ENCODE measurements around the gene MCM3AP. TPM values are rescaled to one million over a fixed set of nuclear protein-coding genes. Genes with fewer than 3 reads are reported as not detected.

The MCM3AP gene
- total RNA-seq, 1 donor from 2014 or later, result 72.4 TPM

DNA sequence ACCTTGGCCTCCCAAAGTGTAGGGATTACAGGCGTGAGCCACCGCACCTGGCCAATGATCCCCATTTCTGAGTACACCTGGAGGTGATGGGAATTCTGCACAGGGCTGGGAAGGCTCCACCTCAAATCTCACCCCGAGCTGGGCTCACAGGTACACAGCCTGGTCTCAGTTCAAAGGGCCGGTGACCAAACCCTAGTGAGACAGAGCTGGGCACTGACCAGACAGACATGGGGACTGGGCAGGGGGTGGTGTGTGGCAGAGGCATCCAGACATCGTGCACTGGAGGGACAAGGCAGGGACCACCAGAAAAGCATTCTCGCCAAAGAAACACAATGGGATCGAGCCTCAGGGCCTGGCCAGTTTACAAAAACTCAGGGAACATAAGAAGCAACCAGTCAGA is 74.0 kb downstream of the MCM3AP start:
- no peak overlapping the region for H3K4me2 ChIP-seq
- no peaks in the 10 kb centered on the region for H3K36me3 ChIP-seq
- TF ChIP-seq EZH2phosphoT487 (IDR thresholded peaks at IDR 0.05) (no peak), EZH2 (IDR thresholded peaks at IDR 0.05) (no peak)
- TF ChIP-seq, protein P1, sequence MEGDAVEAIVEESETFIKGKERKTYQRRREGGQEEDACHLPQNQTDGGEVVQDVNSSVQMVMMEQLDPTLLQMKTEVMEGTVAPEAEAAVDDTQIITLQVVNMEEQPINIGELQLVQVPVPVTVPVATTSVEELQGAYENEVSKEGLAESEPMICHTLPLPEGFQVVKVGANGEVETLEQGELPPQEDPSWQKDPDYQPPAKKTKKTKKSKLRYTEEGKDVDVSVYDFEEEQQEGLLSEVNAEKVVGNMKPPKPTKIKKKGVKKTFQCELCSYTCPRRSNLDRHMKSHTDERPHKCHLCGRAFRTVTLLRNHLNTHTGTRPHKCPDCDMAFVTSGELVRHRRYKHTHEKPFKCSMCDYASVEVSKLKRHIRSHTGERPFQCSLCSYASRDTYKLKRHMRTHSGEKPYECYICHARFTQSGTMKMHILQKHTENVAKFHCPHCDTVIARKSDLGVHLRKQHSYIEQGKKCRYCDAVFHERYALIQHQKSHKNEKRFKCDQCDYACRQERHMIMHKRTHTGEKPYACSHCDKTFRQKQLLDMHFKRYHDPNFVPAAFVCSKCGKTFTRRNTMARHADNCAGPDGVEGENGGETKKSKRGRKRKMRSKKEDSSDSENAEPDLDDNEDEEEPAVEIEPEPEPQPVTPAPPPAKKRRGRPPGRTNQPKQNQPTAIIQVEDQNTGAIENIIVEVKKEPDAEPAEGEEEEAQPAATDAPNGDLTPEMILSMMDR (IDR thresholded peaks at IDR 0.05), result no peak
- no peak for DNase-seq (ENCODE audit: low spot score)
- Mint-ChIP-seq H3K4me1 (no peaks in the 10 kb centered on the region), H3K27ac (peak overlapping the region; percentile 47), H3K27me3 (ENCODE audit: insufficient read depth, low read depth) (peaks cover 7% of the 10 kb centered on the region), H3K9me3 (no peaks in the 10 kb centered on the region), H3K36me3 (peaks cover 11% of the 10 kb centered on the region), H3K4me3 (no peak overlapping the region)
- no peak overlapping the region for H3K27ac ChIP-seq
- no peaks in the 10 kb centered on the region for H3K4me1 ChIP-seq
- H2AFZ ChIP-seq (replicated peaks), result no peak overlapping the region
- H3K79me2 ChIP-seq (ENCODE audit: low read depth), result no peaks in the 10 kb centered on the region
- H3K9ac ChIP-seq, result no peak overlapping the region
- no peaks in the 10 kb centered on the region for H3F3A ChIP-seq (ENCODE audit: low read depth)
- H3K4me3 ChIP-seq, result no peak overlapping the region
- no peaks in the 10 kb centered on the region for H3K9me3 ChIP-seq (ENCODE audit: low read depth)
- no peaks in the 10 kb centered on the region for H4K20me1 ChIP-seq (ENCODE audit: low read depth)
- no peaks in the 10 kb centered on the region for H3K27me3 ChIP-seq

DNA sequence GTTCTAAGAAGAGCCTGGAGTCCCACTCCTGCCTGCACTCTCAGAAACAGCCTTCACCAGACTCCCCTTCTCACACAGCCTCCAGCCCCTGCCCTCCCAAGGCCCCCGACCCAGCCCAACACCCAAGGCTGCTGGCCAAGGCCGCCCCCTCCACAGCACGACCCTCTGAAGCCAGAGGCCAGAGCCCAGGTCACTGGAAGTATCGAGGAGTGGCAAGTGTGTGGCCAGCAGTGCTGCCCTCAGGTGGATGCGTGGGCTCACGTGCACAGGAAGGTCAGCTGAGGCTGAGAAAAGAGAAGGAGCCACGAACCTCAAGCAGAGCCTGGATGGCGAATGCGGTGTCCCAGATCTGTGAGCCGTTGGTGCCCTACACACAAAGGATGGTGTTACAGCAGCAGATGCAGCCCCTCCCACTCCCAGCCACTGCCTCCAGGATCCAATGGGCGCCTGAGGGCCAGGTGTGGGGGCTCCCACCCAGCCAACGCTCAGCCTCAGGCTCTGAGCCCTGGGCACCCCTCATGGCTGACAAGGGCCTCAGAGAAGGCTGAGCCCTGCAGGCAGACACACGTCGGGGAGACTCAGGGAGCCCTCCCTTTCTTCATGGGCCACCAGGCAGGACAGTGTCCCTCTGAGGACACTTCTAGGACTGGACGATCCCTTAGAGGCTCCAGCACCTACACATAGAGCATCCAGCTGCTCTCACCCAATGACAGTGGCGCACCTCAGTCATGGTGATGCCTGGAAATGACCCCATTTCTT is 74.9 kb downstream of the MCM3AP start:
- no peaks in the 10 kb centered on the region for H3K27me3 ChIP-seq
- H3K4me3 Mint-ChIP-seq, result no peak overlapping the region
- H3F3A ChIP-seq (ENCODE audit: low read depth), result no peaks in the 10 kb centered on the region
- H2AFZ ChIP-seq (replicated peaks), result no peak overlapping the region
- H3K9ac ChIP-seq, result no peak overlapping the region
- H3K4me3 ChIP-seq, result no peak overlapping the region
- no peaks in the 10 kb centered on the region for H3K79me2 ChIP-seq (ENCODE audit: low read depth)
- no peaks in the 10 kb centered on the region for H3K36me3 ChIP-seq
- no peaks in the 10 kb centered on the region for H3K9me3 Mint-ChIP-seq
- H4K20me1 ChIP-seq (ENCODE audit: low read depth), result no peaks in the 10 kb centered on the region
- H3K9me3 ChIP-seq (ENCODE audit: low read depth), result no peaks in the 10 kb centered on the region
- H3K4me2 ChIP-seq, result no peak overlapping the region
- no peaks in the 10 kb centered on the region for H3K4me1 ChIP-seq
- no peak overlapping the region for H3K27ac Mint-ChIP-seq
- H3K36me3 Mint-ChIP-seq, result peaks cover 13% of the 10 kb centered on the region
- H3K27ac ChIP-seq, result no peak overlapping the region
- no peaks in the 10 kb centered on the region for H3K4me1 Mint-ChIP-seq
- peak; percentile 19 for DNase-seq (ENCODE audit: low spot score)
- no peak for TF ChIP-seq EZH2phosphoT487 (IDR thresholded peaks at IDR 0.05)
- TF ChIP-seq, protein P1 (IDR thresholded peaks at IDR 0.05), result peak; percentile 26
- no peak for TF ChIP-seq EZH2 (IDR thresholded peaks at IDR 0.05)
- peaks cover 8% of the 10 kb centered on the region for H3K27me3 Mint-ChIP-seq (ENCODE audit: insufficient read depth, low read depth)

DNA sequence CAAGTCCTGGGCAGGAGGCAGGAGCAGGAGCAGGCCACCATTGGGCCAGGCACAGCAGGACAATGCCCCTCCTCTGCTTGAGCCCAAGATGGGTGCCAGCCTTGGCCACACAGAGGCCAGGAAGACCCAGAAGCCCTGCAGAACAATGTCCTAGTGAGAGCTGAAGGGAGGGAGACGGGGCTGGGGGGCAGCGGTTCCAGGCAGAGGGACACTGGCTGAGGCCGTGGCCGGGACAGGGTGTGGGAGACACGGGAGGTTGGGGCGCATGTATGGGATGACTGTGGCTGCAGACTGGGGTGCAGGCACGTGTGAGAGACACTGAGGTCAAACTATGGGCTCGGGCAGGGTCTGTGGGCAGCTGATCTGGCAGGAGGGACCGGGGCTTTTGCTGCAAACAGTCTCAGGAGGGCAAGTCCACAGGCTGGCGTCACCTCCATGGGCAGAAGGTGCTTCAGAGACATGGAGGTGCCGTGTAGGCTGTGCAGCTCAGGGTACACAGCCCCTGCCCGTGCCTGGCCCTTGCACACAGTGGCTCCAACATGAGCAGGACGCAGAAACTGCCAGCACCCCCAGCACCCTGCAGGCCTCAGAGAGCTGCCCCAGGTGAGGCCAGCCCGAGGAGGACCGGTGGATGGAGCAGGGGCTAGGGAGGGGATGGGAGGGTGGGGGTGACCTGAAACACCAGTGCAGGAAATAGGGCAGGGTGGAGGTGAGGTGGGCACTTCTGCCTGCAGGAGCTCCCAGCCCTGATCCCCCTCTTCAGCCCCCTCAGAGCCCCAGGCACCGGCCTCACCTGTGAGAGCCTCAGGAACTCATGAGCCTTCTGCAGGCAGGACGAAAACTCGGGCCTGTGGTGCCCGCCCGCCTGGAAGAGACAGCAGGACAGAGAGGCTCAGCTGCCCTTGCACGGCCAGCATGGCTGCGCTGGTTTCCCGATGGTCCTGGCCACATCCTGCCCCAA is 76.4 kb downstream of the MCM3AP start:
- Histone ChIP-seq H3K9ac (no peak overlapping the region), H3K27me3 (no peaks in the 10 kb centered on the region), H3K4me2 (no peak overlapping the region), H3K4me3 (no peak overlapping the region), H3K27ac (no peak overlapping the region), H3K4me1 (no peaks in the 10 kb centered on the region), H4K20me1 (ENCODE audit: low read depth) (no peaks in the 10 kb centered on the region), H3K36me3 (no peaks in the 10 kb centered on the region), H3K9me3 (ENCODE audit: low read depth) (no peaks in the 10 kb centered on the region), H2AFZ (replicated peaks) (no peak overlapping the region), H3F3A (ENCODE audit: low read depth) (no peaks in the 10 kb centered on the region), H3K79me2 (ENCODE audit: low read depth) (no peaks in the 10 kb centered on the region)
- Mint-ChIP-seq H3K27ac (peak overlapping the region; percentile 87), H3K4me3 (no peak overlapping the region), H3K27me3 (ENCODE audit: insufficient read depth, low read depth) (peaks cover 8% of the 10 kb centered on the region), H3K9me3 (no peaks in the 10 kb centered on the region), H3K4me1 (no peaks in the 10 kb centered on the region), H3K36me3 (peaks cover 17% of the 10 kb centered on the region)
- TF ChIP-seq, protein P1 (IDR thresholded peaks at IDR 0.05), result no peak
- TF ChIP-seq EZH2phosphoT487 (IDR thresholded peaks at IDR 0.05), result no peak
- no peak for TF ChIP-seq EZH2 (IDR thresholded peaks at IDR 0.05)
- DNase-seq (ENCODE audit: low spot score), result no peak
